Lower lobe of right lung (tissue), 2 donors: ENCODE measurements around the gene SLC25A26. TPM values are rescaled to one million over a fixed set of nuclear protein-coding genes. Genes with fewer than 3 reads are reported as not detected.

Experiments used
- ATAC-seq, 2 donors: fragments of 200-7000 bp; cut with Tn5 transposase; one replicate each; pipeline ENCODE4 v1.9.1; 2020 to 2022; ENCODE audit warnings: mild to moderate bottlenecking in 2 of 2, moderate library complexity in 2 of 2
- DNase-seq: peaks from one replicate; pipeline ENCODE4 v3.0.0-alpha.2; 2020
- H3K27ac ChIP-seq: fragments of 200-600 bp; one replicate; pipeline ENCODE4 v1.8.0; 2022
- H3K27me3 ChIP-seq: fragments of 200-600 bp; one replicate; pipeline ENCODE4 v1.8.0; 2022; ENCODE audit warnings: low read depth
- H3K36me3 ChIP-seq: fragments of 200-600 bp; one replicate; pipeline ENCODE4 v1.8.0; 2022; ENCODE audit warnings: mild to moderate bottlenecking
- H3K4me1 ChIP-seq: fragments of 200-600 bp; one replicate; pipeline ENCODE4 v1.8.0; 2022
- H3K4me3 ChIP-seq: fragments of 200-600 bp; one replicate; pipeline ENCODE4 v1.8.0; 2022; ENCODE audit warnings: mild to moderate bottlenecking
- H3K9me3 ChIP-seq: fragments of 200-600 bp; one replicate; pipeline ENCODE4 v1.8.0; 2022
- CTCF ChIP-seq: fragments of 200-600 bp; IDR thresholded peaks from one replicate; pipeline ENCODE4 v1.8.0; 2022; ENCODE audit warnings: antibody characterized with exemption, mild to moderate bottlenecking
- intact Hi-C: fragments of 100-400 bp; cut with DNase I; formaldehyde crosslinking; loops from one replicate; pipeline ENCODE4 v1.11.0; 2022
- total RNA-seq: library from RNA; stranded (reverse); fragmentation: NEBNext Ultra II Directional; extraction: Animal tissue kit (Norgen Biotek cat#: 25700); gene quantifications from one replicate; pipeline ENCODE4 v1.2.1, GENCODE V29; 2021
- donor health status: DM: no; HTN: yes; CAD: no; lungs with severe emphysema.

The SLC25A26 gene
- total RNA-seq, 1 donor from 2014 or later: 18.8 TPM

- intact Hi-C loops: no loop called here
- TF ChIP-seq CTCF: no peak
- no peak overlapping the region for H3K27ac ChIP-seq
- no peaks in the 10 kb centered on the region for H3K27me3 ChIP-seq
- H3K36me3 ChIP-seq: peaks cover 89% of the 10 kb centered on the region
- H3K4me3 ChIP-seq: no peak overlapping the region
- peak in 1 of 2 donors; percentile 31 for ATAC-seq
- no peaks in the 10 kb centered on the region for H3K4me1 ChIP-seq
- no peak for DNase-seq
- no peaks in the 10 kb centered on the region for H3K9me3 ChIP-seq
Observed at GRCh38 chr3:66397745-66398144, 176.9 kb downstream of the SLC25A26 start.

- no peak for TF ChIP-seq CTCF
- DNase-seq (no peak), ATAC-seq (no peak)
- Histone ChIP-seq H3K4me3 (no peak overlapping the region), H3K9me3 (no peaks in the 10 kb centered on the region), H3K27me3 (no peaks in the 10 kb centered on the region), H3K27ac (no peak overlapping the region), H3K36me3 (peaks cover 83% of the 10 kb centered on the region), H3K4me1 (no peaks in the 10 kb centered on the region)
- intact Hi-C loops: no loop called here
Observed at GRCh38 chr3:66398228-66399025, 177.6 kb downstream of the SLC25A26 start.

- H3K4me3 ChIP-seq: no peak overlapping the region
- no peaks in the 10 kb centered on the region for H3K4me1 ChIP-seq
- H3K27me3 ChIP-seq: no peaks in the 10 kb centered on the region
- ATAC-seq (no peak), DNase-seq (no peak)
- no peaks in the 10 kb centered on the region for H3K9me3 ChIP-seq
- H3K27ac ChIP-seq: no peak overlapping the region
- intact Hi-C loops: loop anchor here (10.0 kb wide), 1 partner anchor 415 kb away; no protein-coding TSS in a partner anchor
- TF ChIP-seq CTCF: no peak
- H3K36me3 ChIP-seq: peaks cover 82% of the 10 kb centered on the region
Observed at GRCh38 chr3:66399529-66400232, 178.9 kb downstream of the SLC25A26 start.

- ATAC-seq (no peak), DNase-seq (no peak)
- Histone ChIP-seq H3K27ac (no peak overlapping the region), H3K4me3 (no peak overlapping the region), H3K36me3 (peaks cover 82% of the 10 kb centered on the region), H3K4me1 (no peaks in the 10 kb centered on the region), H3K9me3 (no peaks in the 10 kb centered on the region), H3K27me3 (no peaks in the 10 kb centered on the region)
- intact Hi-C loops: loop anchor here (10.0 kb wide), 1 partner anchor 414 kb away; no protein-coding TSS in a partner anchor
- TF ChIP-seq CTCF: no peak
Observed at GRCh38 chr3:66400411-66401156, 179.8 kb downstream of the SLC25A26 start.

- ATAC-seq (no peak), DNase-seq (no peak)
- peaks cover 82% of the 10 kb centered on the region for H3K36me3 ChIP-seq
- no peak overlapping the region for H3K4me3 ChIP-seq
- no peak overlapping the region for H3K27ac ChIP-seq
- intact Hi-C loops: loop anchor here (10.0 kb wide), 1 partner anchor 414 kb away; no protein-coding TSS in a partner anchor
- TF ChIP-seq CTCF: no peak
- H3K9me3 ChIP-seq: no peaks in the 10 kb centered on the region
- no peaks in the 10 kb centered on the region for H3K4me1 ChIP-seq
- H3K27me3 ChIP-seq: no peaks in the 10 kb centered on the region
Observed at GRCh38 chr3:66401157-66401550, 180.4 kb downstream of the SLC25A26 start.
